Measurements from ENCODE around the gene FOCAD. TPM values are rescaled to one million over a fixed set of nuclear protein-coding genes. Genes with fewer than 3 reads are reported as not detected.

The FOCAD gene
- total RNA-seq, 1 donor = 45.6 TPM

DNA sequence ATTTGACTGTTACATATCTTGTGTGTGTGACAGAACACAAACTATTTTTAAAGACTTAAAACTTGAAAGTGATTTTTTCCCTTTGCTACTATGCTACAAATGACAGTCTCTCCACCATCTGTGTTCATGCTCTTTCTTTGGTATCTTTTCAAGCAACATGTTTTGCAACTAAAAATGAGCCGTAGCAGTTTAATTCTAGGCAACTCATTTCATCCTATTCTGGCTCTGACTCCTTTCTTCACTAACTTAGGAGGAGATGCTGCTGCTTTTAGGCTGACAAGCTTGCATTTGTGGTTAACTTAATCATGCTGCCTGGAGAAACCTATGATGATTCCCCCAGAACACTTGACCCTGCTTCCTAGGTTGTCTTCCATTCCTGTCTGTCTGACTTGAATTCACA, 246.8 kb downstream of the FOCAD start:
- H3K36me3 ChIP-seq (ENCODE audit: insufficient read depth, low read length) = peaks cover 6% of the 10 kb centered on the region
- no peak for DNase-seq (ENCODE audit: insufficient read length, low spot score, missing footprints)

DNA sequence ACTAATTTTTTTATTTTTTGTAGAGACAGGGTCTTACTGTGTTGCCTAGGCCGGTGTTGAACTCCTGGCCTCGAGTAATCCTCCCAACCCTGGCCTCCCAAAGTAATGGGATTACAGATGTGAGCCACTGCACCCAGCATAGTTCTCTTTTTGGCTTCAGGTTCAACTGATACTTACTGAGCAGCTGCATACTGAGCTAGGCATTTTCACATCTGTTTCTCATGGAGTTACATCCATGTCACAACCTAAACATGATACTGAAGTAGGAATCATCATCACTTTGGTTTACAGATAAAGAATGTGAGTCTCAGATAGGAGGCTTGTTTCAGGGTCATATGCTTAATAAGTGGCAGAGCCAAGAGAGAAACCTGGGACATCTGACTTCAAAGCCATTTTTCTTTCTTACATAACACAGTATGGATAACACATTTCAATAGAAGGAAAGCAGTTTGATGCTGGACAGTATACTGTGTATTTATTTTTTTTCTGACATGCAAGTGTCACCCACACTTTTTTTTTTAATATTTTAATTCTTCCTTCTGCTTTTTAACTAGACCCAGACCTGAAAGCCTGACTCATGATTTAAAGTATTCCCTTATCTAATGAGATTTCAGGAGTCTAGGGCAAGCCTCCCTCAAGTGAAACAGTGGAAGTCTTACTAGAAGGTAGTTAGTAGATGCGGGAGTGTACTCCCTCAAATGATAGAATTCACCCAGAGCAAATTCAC, 256.6 kb downstream of the FOCAD start:
- Histone ChIP-seq H3K79me2 (ENCODE audit: insufficient read depth, low read length) (no peaks in the 10 kb centered on the region), H3K4me1 (ENCODE audit: insufficient read depth, low read length) (peaks cover 4% of the 10 kb centered on the region), H3K27me3 (ENCODE audit: insufficient read depth, low read length) (no peaks in the 10 kb centered on the region), H3K27ac (ENCODE audit: low read depth, low read length) (no peak overlapping the region), H3K4me2 (ENCODE audit: insufficient read depth, low read length) (peak overlapping the region; percentile 52), H4K20me1 (ENCODE audit: insufficient read depth, low read length) (no peaks in the 10 kb centered on the region), H3K4me3 (ENCODE audit: insufficient read depth, low read length) (no peak overlapping the region), H3K36me3 (ENCODE audit: insufficient read depth, low read length) (no peaks in the 10 kb centered on the region), H3K9me3 (ENCODE audit: low read depth, low read length) (no peaks in the 10 kb centered on the region), H2AFZ (ENCODE audit: low read length) (no peak overlapping the region)
- peak; percentile 8 for DNase-seq (ENCODE audit: insufficient read length, low spot score, missing footprints)
- TF ChIP-seq, protein P1, sequence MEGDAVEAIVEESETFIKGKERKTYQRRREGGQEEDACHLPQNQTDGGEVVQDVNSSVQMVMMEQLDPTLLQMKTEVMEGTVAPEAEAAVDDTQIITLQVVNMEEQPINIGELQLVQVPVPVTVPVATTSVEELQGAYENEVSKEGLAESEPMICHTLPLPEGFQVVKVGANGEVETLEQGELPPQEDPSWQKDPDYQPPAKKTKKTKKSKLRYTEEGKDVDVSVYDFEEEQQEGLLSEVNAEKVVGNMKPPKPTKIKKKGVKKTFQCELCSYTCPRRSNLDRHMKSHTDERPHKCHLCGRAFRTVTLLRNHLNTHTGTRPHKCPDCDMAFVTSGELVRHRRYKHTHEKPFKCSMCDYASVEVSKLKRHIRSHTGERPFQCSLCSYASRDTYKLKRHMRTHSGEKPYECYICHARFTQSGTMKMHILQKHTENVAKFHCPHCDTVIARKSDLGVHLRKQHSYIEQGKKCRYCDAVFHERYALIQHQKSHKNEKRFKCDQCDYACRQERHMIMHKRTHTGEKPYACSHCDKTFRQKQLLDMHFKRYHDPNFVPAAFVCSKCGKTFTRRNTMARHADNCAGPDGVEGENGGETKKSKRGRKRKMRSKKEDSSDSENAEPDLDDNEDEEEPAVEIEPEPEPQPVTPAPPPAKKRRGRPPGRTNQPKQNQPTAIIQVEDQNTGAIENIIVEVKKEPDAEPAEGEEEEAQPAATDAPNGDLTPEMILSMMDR (IDR thresholded peaks at IDR 0.05; ENCODE audit: extremely low read depth, low read depth, low read length) = no peak

More for the DNA sequence above, 246.8 kb downstream of the FOCAD start:
- Histone ChIP-seq H3K27me3 (ENCODE audit: insufficient read depth, low read length) (no peaks in the 10 kb centered on the region), H3K4me1 (ENCODE audit: insufficient read depth, low read length) (no peaks in the 10 kb centered on the region), H2AFZ (ENCODE audit: low read length) (no peak overlapping the region), H3K79me2 (ENCODE audit: insufficient read depth, low read length) (no peaks in the 10 kb centered on the region), H3K4me2 (ENCODE audit: insufficient read depth, low read length) (no peak overlapping the region), H3K27ac (ENCODE audit: low read depth, low read length) (no peak overlapping the region), H3K9me3 (ENCODE audit: low read depth, low read length) (no peaks in the 10 kb centered on the region), H3K4me3 (ENCODE audit: insufficient read depth, low read length) (no peak overlapping the region), H4K20me1 (ENCODE audit: insufficient read depth, low read length) (no peaks in the 10 kb centered on the region)
- TF ChIP-seq, protein P1 (IDR thresholded peaks at IDR 0.05; ENCODE audit: extremely low read depth, low read depth, low read length) = no peak

DNA sequence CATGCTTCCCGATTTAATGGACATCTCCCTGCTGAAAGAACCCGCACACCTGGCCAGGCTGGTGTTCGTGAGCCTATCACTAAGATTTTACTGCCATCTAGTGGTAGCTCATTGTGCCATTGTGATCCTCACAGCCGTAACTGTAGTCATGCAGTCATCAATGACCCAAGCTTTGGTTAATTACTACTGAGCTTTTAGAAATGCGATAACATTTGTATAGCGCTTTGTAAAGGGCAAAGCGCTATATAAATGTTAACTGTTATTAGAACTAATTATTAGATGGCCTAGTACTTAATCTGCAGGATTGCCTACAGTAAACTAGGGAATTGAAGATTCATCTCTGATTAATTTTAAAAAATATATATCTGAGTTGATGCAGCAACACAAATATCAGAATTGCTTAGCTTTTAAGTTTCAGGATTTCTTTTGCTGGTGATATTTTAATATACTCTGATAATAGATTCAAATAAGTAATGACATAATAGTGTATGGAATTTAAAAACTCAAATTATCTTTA, 257.2 kb downstream of the FOCAD start:
- no peaks in the 10 kb centered on the region for H3K9me3 ChIP-seq (ENCODE audit: low read depth, low read length)
- TF ChIP-seq, protein P1 (IDR thresholded peaks at IDR 0.05; ENCODE audit: extremely low read depth, low read depth, low read length) = peak; percentile 85
- peaks cover 4% of the 10 kb centered on the region for H3K4me1 ChIP-seq (ENCODE audit: insufficient read depth, low read length)
- H3K4me3 ChIP-seq (ENCODE audit: insufficient read depth, low read length) = no peak overlapping the region
- peak; percentile 9 for DNase-seq (ENCODE audit: insufficient read length, low spot score, missing footprints)
- no peak overlapping the region for H2AFZ ChIP-seq (ENCODE audit: low read length)
- no peaks in the 10 kb centered on the region for H3K27me3 ChIP-seq (ENCODE audit: insufficient read depth, low read length)
- no peaks in the 10 kb centered on the region for H3K36me3 ChIP-seq (ENCODE audit: insufficient read depth, low read length)
- H3K79me2 ChIP-seq (ENCODE audit: insufficient read depth, low read length) = no peaks in the 10 kb centered on the region
- no peaks in the 10 kb centered on the region for H4K20me1 ChIP-seq (ENCODE audit: insufficient read depth, low read length)
- H3K27ac ChIP-seq (ENCODE audit: low read depth, low read length) = no peak overlapping the region
- H3K4me2 ChIP-seq (ENCODE audit: insufficient read depth, low read length) = peak overlapping the region; percentile 52

DNA sequence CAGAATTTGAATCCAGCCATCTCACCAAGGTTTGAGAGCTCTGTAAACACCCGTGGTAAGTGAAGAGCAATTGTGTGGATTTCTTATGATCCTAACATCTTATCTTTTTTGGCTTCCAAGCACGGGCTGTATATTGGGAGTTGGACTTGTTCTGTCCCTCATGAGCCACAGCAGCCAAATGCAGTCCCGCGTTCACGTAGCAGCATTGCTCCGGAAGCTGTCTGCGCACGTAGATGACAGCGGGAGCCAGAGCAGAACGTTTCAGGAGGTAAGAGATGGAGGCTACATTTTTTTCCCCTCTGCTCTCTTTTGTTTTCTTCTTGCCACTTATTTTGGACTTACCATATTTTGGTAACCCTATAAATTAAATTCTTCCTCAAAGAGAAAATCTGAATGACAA, 260.4 kb downstream of the FOCAD start:
- H3K4me2 ChIP-seq (ENCODE audit: insufficient read depth, low read length) = no peak overlapping the region

More for the DNA sequence above, 260.4 kb downstream of the FOCAD start:
- Histone ChIP-seq H3K27ac (ENCODE audit: low read depth, low read length) (no peak overlapping the region), H3K4me1 (ENCODE audit: insufficient read depth, low read length) (peaks cover 4% of the 10 kb centered on the region), H3K27me3 (ENCODE audit: insufficient read depth, low read length) (no peaks in the 10 kb centered on the region), H3K36me3 (ENCODE audit: insufficient read depth, low read length) (peaks cover under 1% of the 10 kb centered on the region), H3K9me3 (ENCODE audit: low read depth, low read length) (no peaks in the 10 kb centered on the region), H3K4me3 (ENCODE audit: insufficient read depth, low read length) (no peak overlapping the region), H3K79me2 (ENCODE audit: insufficient read depth, low read length) (no peaks in the 10 kb centered on the region), H2AFZ (ENCODE audit: low read length) (no peak overlapping the region), H4K20me1 (ENCODE audit: insufficient read depth, low read length) (no peaks in the 10 kb centered on the region)
- TF ChIP-seq, protein P1 (IDR thresholded peaks at IDR 0.05; ENCODE audit: extremely low read depth, low read depth, low read length) = no peak
- no peak for DNase-seq (ENCODE audit: insufficient read length, low spot score, missing footprints)
